ENCODE data around the gene ETV7. TPM values are rescaled to one million over a fixed set of nuclear protein-coding genes. Genes with fewer than 3 reads are reported as not detected.
A peak's percentile ranks its signal among the peaks of the same experiment; 100 is the strongest.

The ETV7 gene
- total and polyA plus RNA-seq, 2 of the 13 experiments (the other 11 are each of a cell fraction or from before 2014, with no cell fraction given), result not detected

- H4K20me1 ChIP-seq (ENCODE audit: insufficient read depth, low read length), result no peaks in the 10 kb centered on the region
- FAIRE-seq (peak; percentile 83), ATAC-seq (peak; percentile 88), DNase-seq (ENCODE audit: low spot score) (peak; percentile 44)
- peaks cover 27% of the 10 kb centered on the region for H3K4me1 ChIP-seq (ENCODE audit: insufficient read depth, low read length)
- H3K27ac ChIP-seq (ENCODE audit: extremely low read length, insufficient read depth, low read length), result no peak overlapping the region
- ChIA-PET CTCF (ENCODE audit: low intra/inter-chr PET ratio, low total read pairs) (interaction anchor here (0.8 to 2.2 kb wide), 2 partner anchors 20 to 39 kb away, joined by 3 to 14 read pairs; no protein-coding TSS in a partner anchor), POLR2A (interaction anchor here (1.0 to 1.3 kb wide), 2 partner anchors 16 to 17 kb away, joined by 3 to 5 read pairs; no protein-coding TSS in a partner anchor)
- H3K9ac ChIP-seq (ENCODE audit: insufficient read depth, low read depth, low read length), result no peak overlapping the region
- WGBS (ENCODE audit: low lambda C conversion rate), result 23% methylated on average over 26 of the region's 36 CpGs
- H3K4me2 ChIP-seq (ENCODE audit: low read depth, low read length), result peak overlapping the region; percentile 94
- H3K9me3 ChIP-seq (ENCODE audit: low read length), result no peaks in the 10 kb centered on the region
- H2AFZ ChIP-seq (ENCODE audit: low read length), result peak overlapping the region; percentile 96
- H3K79me2 ChIP-seq (ENCODE audit: insufficient read depth, low read length), result no peaks in the 10 kb centered on the region
- intact Hi-C loops (cut with micrococcal nuclease; ENCODE audit: unreplicated experiment) (loop anchor here (1.0 kb wide), 1 partner anchor 19 kb away; no protein-coding TSS in a partner anchor), in situ Hi-C loops (cut with HindIII; ENCODE audit: extremely low pct_ligation_motif_present, low pct_unique_long_range_greater_than_20kb) (no loop called here)
- BruUV-seq (replicated peaks), result no TSS peak
- peak overlapping the region; percentile 19 to 69 (median 35); a peak in 5 of 6 replicates for H3K4me3 ChIP-seq (replicated peaks in 1 of 3; ENCODE audit: insufficient read depth in 1 of 3, low read depth in 2 of 3, low read length in 3 of 3)
- no peaks in the 10 kb centered on the region for H3K36me3 ChIP-seq (replicated peaks in 1 of 2; ENCODE audit: control insufficient read depth in 1 of 2, insufficient read depth in 2 of 2, low read length in 2 of 2)
- peaks cover 2 to 21% of the 10 kb centered on the region in 2 experiments; a peak in 4 of 5 replicates for H3K27me3 ChIP-seq (ENCODE audit: control insufficient read depth in 1 of 2, insufficient read depth in 2 of 2, low read length in 2 of 2)
- TF ChIP-seq ZNF777 (CRISPR knock-in tag; IDR thresholded peaks at IDR 0.05), result peak; percentile 80; the same call in 1 of the 2 replicates
- TF ChIP-seq ZBTB46 (CRISPR knock-in tag; IDR thresholded peaks at IDR 0.05; ENCODE audit: borderline replicate concordance), result no peak
- TF ChIP-seq SP2 (CRISPR knock-in tag; IDR thresholded peaks at IDR 0.05), result no peak
- TF ChIP-seq, protein P1, sequence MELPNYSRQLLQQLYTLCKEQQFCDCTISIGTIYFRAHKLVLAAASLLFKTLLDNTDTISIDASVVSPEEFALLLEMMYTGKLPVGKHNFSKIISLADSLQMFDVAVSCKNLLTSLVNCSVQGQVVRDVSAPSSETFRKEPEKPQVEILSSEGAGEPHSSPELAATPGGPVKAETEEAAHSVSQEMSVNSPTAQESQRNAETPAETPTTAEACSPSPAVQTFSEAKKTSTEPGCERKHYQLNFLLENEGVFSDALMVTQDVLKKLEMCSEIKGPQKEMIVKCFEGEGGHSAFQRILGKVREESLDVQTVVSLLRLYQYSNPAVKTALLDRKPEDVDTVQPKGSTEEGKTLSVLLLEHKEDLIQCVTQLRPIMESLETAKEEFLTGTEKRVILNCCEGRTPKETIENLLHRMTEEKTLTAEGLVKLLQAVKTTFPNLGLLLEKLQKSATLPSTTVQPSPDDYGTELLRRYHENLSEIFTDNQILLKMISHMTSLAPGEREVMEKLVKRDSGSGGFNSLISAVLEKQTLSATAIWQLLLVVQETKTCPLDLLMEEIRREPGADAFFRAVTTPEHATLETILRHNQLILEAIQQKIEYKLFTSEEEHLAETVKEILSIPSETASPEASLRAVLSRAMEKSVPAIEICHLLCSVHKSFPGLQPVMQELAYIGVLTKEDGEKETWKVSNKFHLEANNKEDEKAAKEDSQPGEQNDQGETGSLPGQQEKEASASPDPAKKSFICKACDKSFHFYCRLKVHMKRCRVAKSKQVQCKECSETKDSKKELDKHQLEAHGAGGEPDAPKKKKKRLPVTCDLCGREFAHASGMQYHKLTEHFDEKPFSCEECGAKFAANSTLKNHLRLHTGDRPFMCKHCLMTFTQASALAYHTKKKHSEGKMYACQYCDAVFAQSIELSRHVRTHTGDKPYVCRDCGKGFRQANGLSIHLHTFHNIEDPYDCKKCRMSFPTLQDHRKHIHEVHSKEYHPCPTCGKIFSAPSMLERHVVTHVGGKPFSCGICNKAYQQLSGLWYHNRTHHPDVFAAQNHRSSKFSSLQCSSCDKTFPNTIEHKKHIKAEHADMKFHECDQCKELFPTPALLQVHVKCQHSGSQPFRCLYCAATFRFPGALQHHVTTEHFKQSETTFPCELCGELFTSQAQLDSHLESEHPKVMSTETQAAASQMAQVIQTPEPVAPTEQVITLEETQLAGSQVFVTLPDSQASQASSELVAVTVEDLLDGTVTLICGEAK (IDR thresholded peaks at IDR 0.05), result no peak
- TF ChIP-seq, protein P1 (CRISPR knock-in tag; IDR thresholded peaks at IDR 0.05), result no peak
- TF ChIP-seq KDM5A (IDR thresholded peaks at IDR 0.05; ENCODE audit: borderline replicate concordance, low read length), result no peak
- 0 out of 2 replicates have a peak, but pooled peaks have one; percentile 55 for TF ChIP-seq MAF1 (CRISPR knock-in tag; IDR thresholded peaks at IDR 0.05; ENCODE audit: borderline replicate concordance)
- TF ChIP-seq U2AF1 (optimal IDR thresholded peaks at IDR 0.05; ENCODE audit: low read depth, low read length), result no peak
- TF ChIP-seq ZNF317 (CRISPR knock-in tag; IDR thresholded peaks at IDR 0.05), result no peak
- TF ChIP-seq PAX8 (CRISPR knock-in tag; IDR thresholded peaks at IDR 0.05; ENCODE audit: borderline replicate concordance), result 0 out of 2 replicates have a peak, but pooled peaks have one; percentile 45
- no peak for TF ChIP-seq KLF12 (CRISPR knock-in tag; IDR thresholded peaks at IDR 0.05; ENCODE audit: borderline replicate concordance)
- no peak for TF ChIP-seq FOXJ3 (CRISPR knock-in tag; IDR thresholded peaks at IDR 0.05; ENCODE audit: borderline replicate concordance)
Measured at GRCh38 chr6:36340618-36341454, 46.6 kb downstream of the ETV7 start.
